ENCODE data around the gene PDZRN3. TPM values are rescaled to one million over a fixed set of nuclear protein-coding genes. Genes with fewer than 3 reads are reported as not detected.

PDZRN3 gene
- total and polyA plus RNA-seq, 2 donors (not counting 3 experiments of a cell fraction or from before 2014, with no cell fraction given) = not detected

- no peaks in the 10 kb centered on the region for H3K4me1 ChIP-seq (ENCODE audit: control insufficient read depth, extremely low read depth, insufficient read depth, low read length)
- H3K9me1 ChIP-seq (replicated peaks; ENCODE audit: control insufficient read depth, extremely low read depth, insufficient read depth, low read length) = no peaks in the 10 kb centered on the region
- no peak overlapping the region for H3K4me3 ChIP-seq (replicated peaks in 1 of 3; ENCODE audit: insufficient read depth in 1 of 3, low read depth in 1 of 3, low read length in 3 of 3)
- dilution Hi-C loops (cut with MboI; ENCODE audit: extremely low pct_ligation_motif_present, low sequenced_read_pairs) = no loop called here
- TF ChIP-seq FOS (IDR thresholded peaks at IDR 0.05; ENCODE audit: borderline replicate concordance, insufficient read depth, low read length) (no peak), JUN (IDR thresholded peaks at IDR 0.05; ENCODE audit: borderline replicate concordance, insufficient read depth, insufficient read length, low read depth) (no peak), CTCF (IDR thresholded peaks at IDR 0.05; ENCODE audit: extremely low read depth in 1 of 2, insufficient read depth in 1 of 2, low read depth in 1 of 2, low read length in 2 of 2) (no peak), GATA2 (IDR thresholded peaks at IDR 0.05; ENCODE audit: insufficient read depth, insufficient read length, low read depth, low read length) (no peak), EZH2 (IDR thresholded peaks at IDR 0.05; ENCODE audit: borderline replicate concordance, low read depth, low read length, severe bottlenecking) (no peak), POLR2AphosphoS5 (IDR thresholded peaks at IDR 0.05; ENCODE audit: insufficient read depth, low read depth, low read length) (no peak), POLR2A (IDR thresholded peaks at IDR 0.05; ENCODE audit: low read depth, low read length) (no peak), MAX (IDR thresholded peaks at IDR 0.05; ENCODE audit: insufficient read depth, insufficient read length) (no peak), MYC (IDR thresholded peaks at IDR 0.05; ENCODE audit: low read depth, low read length) (no peak)
- no peak overlapping the region for H3K27ac ChIP-seq (ENCODE audit: insufficient read depth, low read depth, low read length)
- no peak overlapping the region for H2AFZ ChIP-seq (ENCODE audit: low read depth, low read length)
- H4K20me1 ChIP-seq (replicated peaks; ENCODE audit: control insufficient read depth, extremely low read depth, insufficient read depth, low read length) = no peaks in the 10 kb centered on the region
- BruUV-seq (replicated peaks) = no TSS peak
- ChIA-PET CTCF (no interaction called here), POLR2A (no interaction called here)
- H3K9ac ChIP-seq (replicated peaks; ENCODE audit: extremely low read depth, insufficient read depth, low read length) = no peak overlapping the region
- H3K36me3 ChIP-seq (ENCODE audit: control insufficient read depth in 2 of 2, extremely low read depth in 1 of 2, insufficient read depth in 2 of 2, low read length in 2 of 2) = no peaks in the 10 kb centered on the region
- intact Hi-C loops (cut with micrococcal nuclease) = no loop called here
- FAIRE-seq (no peak), DNase-seq (ENCODE audit: low read depth, low spot score) (no peak)
- no peaks in the 10 kb centered on the region for H3K79me2 ChIP-seq (ENCODE audit: control insufficient read depth, insufficient read depth, low read length)
- no peaks in the 10 kb centered on the region for H3K27me3 ChIP-seq (ENCODE audit: control insufficient read depth in 2 of 2, insufficient read depth in 2 of 2, low read length in 2 of 2)
- no peak overlapping the region for H3K4me2 ChIP-seq (ENCODE audit: insufficient read depth, low read length)
- H3K9me3 ChIP-seq (replicated peaks; ENCODE audit: control insufficient read depth, insufficient read depth, low read length) = no peaks in the 10 kb centered on the region
These were observed 120.5 kb downstream of the PDZRN3 start for GRCh38 chr3:73504239-73504638.
